ENCODE data around the gene NIN. TPM values are rescaled to one million over a fixed set of nuclear protein-coding genes. Genes with fewer than 3 reads are reported as not detected.
"Not testable (repeated sequence)": the region's sequence is repeated elsewhere in the genome, so short reads cannot be mapped to it uniquely, and the experiment has no call there.

Gene NIN
- total RNA-seq, 4 donors from 2014 or later = 16.2 to 49.3 (median 29.2) TPM

- H3K27me3 ChIP-seq = no peaks in the 10 kb centered on the region
- no peaks in the 10 kb centered on the region for H3K9me3 ChIP-seq
- in situ Hi-C loops (cut with MboI; ENCODE audit: low sequenced_read_pairs in 4 of 4) (no loop called here), intact Hi-C loops (cut with DNase I; ENCODE audit: low total_unique reads) (no loop called here)
- H3K4me1 ChIP-seq = peaks cover 16 to 18% of the 10 kb centered on the region in 2 donors
- DNase-seq (no peak), ATAC-seq (no peak)
- peak overlapping the region in 2 of 4 donors; percentile 35 to 65 for H3K27ac ChIP-seq
- TF ChIP-seq CTCF (IDR thresholded peaks at IDR 0.05 in 4 of 5, conservative IDR thresholded peaks at IDR 0.05 in 1 of 5) = no peak
- no peak for TF ChIP-seq POLR2A (IDR thresholded peaks at IDR 0.05)
- H3K4me3 ChIP-seq = no peak overlapping the region
- H3K36me3 ChIP-seq = no peaks in the 10 kb centered on the region
Observed at GRCh38 chr14:50816395-50817047, 14.4 kb downstream of the NIN start.

GRCh38 chr14:50815526-50815925 is 15.4 kb downstream of the NIN start:
- ATAC-seq; in situ Hi-C loops (cut with MboI; ENCODE audit: low sequenced_read_pairs in 4 of 4); DNase-seq; H3K4me3 ChIP-seq; intact Hi-C loops (cut with DNase I; ENCODE audit: low total_unique reads); H3K27me3 ChIP-seq; H3K9me3 ChIP-seq; H3K36me3 ChIP-seq; H3K27ac ChIP-seq: not testable (repeated sequence)
- H3K4me1 ChIP-seq = peaks cover 11 to 18% of the 10 kb centered on the region in 2 donors

- intact Hi-C loops (cut with DNase I; ENCODE audit: low total_unique reads); H3K27ac ChIP-seq; DNase-seq; H3K4me3 ChIP-seq; ATAC-seq; H3K9me3 ChIP-seq; H3K36me3 ChIP-seq; H3K27me3 ChIP-seq; in situ Hi-C loops (cut with MboI; ENCODE audit: low sequenced_read_pairs in 4 of 4): not testable (repeated sequence)
- peaks cover 8 to 18% of the 10 kb centered on the region in 2 donors for H3K4me1 ChIP-seq
Observed at GRCh38 chr14:50815058-50815457, 15.9 kb downstream of the NIN start.

- H3K36me3 ChIP-seq = no peaks in the 10 kb centered on the region
- H3K4me3 ChIP-seq = no peak overlapping the region
- in situ Hi-C loops (cut with MboI; ENCODE audit: low sequenced_read_pairs in 4 of 4) (no loop called here), intact Hi-C loops (cut with DNase I; ENCODE audit: low total_unique reads) (no loop called here)
- no peak for DNase-seq
- no peaks in the 10 kb centered on the region for H3K9me3 ChIP-seq
- peaks cover 12 to 23% of the 10 kb centered on the region in 2 donors for H3K4me1 ChIP-seq
- no peaks in the 10 kb centered on the region for H3K27me3 ChIP-seq
- no peak for ATAC-seq
- H3K27ac ChIP-seq = no peak overlapping the region
- TF ChIP-seq POLR2A (IDR thresholded peaks at IDR 0.05) = no peak
- TF ChIP-seq CTCF (IDR thresholded peaks at IDR 0.05 in 4 of 5, conservative IDR thresholded peaks at IDR 0.05 in 1 of 5) = no peak
Observed at GRCh38 chr14:50814161-50814560, 16.8 kb downstream of the NIN start.

- DNase-seq (no peak), ATAC-seq (no peak)
- TF ChIP-seq POLR2A (IDR thresholded peaks at IDR 0.05) = no peak
- no peak for TF ChIP-seq CTCF (IDR thresholded peaks at IDR 0.05 in 4 of 5, conservative IDR thresholded peaks at IDR 0.05 in 1 of 5)
- Histone ChIP-seq H3K4me3 (no peak overlapping the region), H3K9me3 (no peaks in the 10 kb centered on the region), H3K27me3 (no peaks in the 10 kb centered on the region), H3K36me3 (no peaks in the 10 kb centered on the region), H3K4me1 (peaks cover 12 to 23% of the 10 kb centered on the region in 2 donors), H3K27ac (no peak overlapping the region)
- in situ Hi-C loops (cut with MboI; ENCODE audit: low sequenced_read_pairs in 4 of 4) (no loop called here), intact Hi-C loops (cut with DNase I; ENCODE audit: low total_unique reads) (no loop called here)
Observed at GRCh38 chr14:50813544-50813863, 17.5 kb downstream of the NIN start.
